ENCODE measurements around the gene WFDC1. TPM values are rescaled to one million over a fixed set of nuclear protein-coding genes. Genes with fewer than 3 reads are reported as not detected.

The WFDC1 gene
- total RNA-seq, 2 donors from 2014 or later, result 0.78 to 2.3 TPM

DNA sequence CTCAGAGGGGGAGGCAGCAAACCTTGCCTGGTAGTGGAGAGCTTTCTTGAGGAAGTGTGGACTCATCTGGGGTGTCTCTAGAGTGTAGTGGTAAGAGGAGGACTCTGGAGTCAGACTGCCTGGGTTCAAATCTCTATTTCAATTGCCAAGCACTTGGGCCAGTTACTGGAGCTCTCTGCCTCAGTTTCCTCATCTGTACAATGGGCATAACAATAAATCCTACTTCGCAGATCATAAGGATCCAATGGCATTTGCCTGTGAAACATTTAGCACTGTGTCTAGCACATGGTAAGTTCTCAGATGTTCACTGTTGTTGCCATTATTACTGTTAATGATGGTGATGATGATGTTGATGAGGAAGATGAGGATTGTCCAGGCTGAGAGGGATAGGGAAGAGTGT, 23.6 kb upstream of the WFDC1 start:
- DNase-seq, result no peak
- no peak for TF ChIP-seq POLR2A (IDR thresholded peaks at IDR 0.05)
- TF ChIP-seq, protein P1, sequence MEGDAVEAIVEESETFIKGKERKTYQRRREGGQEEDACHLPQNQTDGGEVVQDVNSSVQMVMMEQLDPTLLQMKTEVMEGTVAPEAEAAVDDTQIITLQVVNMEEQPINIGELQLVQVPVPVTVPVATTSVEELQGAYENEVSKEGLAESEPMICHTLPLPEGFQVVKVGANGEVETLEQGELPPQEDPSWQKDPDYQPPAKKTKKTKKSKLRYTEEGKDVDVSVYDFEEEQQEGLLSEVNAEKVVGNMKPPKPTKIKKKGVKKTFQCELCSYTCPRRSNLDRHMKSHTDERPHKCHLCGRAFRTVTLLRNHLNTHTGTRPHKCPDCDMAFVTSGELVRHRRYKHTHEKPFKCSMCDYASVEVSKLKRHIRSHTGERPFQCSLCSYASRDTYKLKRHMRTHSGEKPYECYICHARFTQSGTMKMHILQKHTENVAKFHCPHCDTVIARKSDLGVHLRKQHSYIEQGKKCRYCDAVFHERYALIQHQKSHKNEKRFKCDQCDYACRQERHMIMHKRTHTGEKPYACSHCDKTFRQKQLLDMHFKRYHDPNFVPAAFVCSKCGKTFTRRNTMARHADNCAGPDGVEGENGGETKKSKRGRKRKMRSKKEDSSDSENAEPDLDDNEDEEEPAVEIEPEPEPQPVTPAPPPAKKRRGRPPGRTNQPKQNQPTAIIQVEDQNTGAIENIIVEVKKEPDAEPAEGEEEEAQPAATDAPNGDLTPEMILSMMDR (IDR thresholded peaks at IDR 0.05), result no peak
- H3K4me3 ChIP-seq, result no peak overlapping the region

DNA sequence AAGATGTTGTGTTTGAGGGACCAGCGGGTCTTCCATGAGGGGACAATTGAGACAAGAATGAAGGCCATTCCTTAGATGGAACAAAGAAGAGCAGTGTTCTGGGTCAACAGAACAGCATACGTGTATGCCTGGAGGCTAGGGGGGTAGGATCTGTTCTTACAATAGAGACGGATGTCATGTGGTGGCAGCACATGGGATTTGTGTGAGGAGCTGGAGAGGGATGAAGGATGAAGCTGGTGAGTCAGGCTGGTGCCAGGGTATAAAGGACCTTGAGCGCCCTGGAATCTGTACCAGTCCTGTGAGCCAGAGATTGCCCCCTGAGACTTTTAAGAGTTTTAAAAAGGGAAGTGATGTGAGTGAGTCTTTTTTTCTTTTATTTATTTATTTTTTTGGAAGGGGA, 22.8 kb upstream of the WFDC1 start:
- Histone ChIP-seq H3K4me3 (no peak overlapping the region), H3K36me3 (replicated peaks in 1 of 2; ENCODE audit: insufficient read depth in 1 of 2, low read depth in 2 of 2) (no peaks in the 10 kb centered on the region), H3K27me3 (peaks cover 0 to 5% of the 10 kb centered on the region in 2 donors), H3K9me3 (no peaks in the 10 kb centered on the region), H3K27ac (no peak overlapping the region), H3K4me1 (no peaks in the 10 kb centered on the region)
- WGBS, 2 donors, result 57 to 58% methylated on average over 4 of the region's 4 CpGs
- intact Hi-C loops (cut with DNase I), result no loop called here
- DNase-seq (no peak), ATAC-seq (no peak)
- TF ChIP-seq POLR2A (IDR thresholded peaks at IDR 0.05), result no peak
- TF ChIP-seq, protein P1 (IDR thresholded peaks at IDR 0.05), result no peak

More for the DNA sequence above, 23.6 kb upstream of the WFDC1 start:
- Histone ChIP-seq H3K27me3 (peaks cover 0 to 9% of the 10 kb centered on the region in 2 donors), H3K27ac (no peak overlapping the region), H3K4me1 (no peaks in the 10 kb centered on the region), H3K36me3 (replicated peaks in 1 of 2; ENCODE audit: insufficient read depth in 1 of 2, low read depth in 2 of 2) (no peaks in the 10 kb centered on the region), H3K9me3 (no peaks in the 10 kb centered on the region)
- intact Hi-C loops (cut with DNase I), result no loop called here
- WGBS, 2 donors, result 41 to 50% methylated on average over 1 of the region's 1 CpG
- no peak for ATAC-seq

DNA sequence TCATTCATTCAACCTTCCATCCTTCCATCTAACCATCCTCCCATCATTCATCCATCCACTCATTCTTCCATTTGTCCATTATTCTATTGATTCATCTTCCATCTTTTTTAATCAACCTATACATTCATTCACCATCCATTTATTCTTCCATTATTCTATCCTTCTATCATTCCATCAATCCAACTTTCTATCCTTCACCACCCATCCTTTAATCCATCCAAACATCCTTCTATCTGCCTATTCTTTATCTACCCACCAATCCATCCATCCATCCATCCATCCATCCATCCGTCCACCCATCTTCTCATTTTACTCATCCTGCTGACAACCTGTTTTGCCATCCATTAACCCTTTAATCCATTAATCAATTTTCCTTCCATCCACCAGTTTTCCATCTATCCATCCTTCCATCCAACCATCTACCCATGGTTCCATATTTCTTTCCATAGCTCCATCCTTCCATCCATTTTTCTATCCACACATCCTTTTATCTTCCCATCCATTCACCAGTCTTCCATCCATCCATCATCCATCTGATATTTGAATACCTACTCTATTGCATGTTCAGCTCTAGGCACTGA, 21.8 kb upstream of the WFDC1 start:
- no peak for TF ChIP-seq POLR2A (IDR thresholded peaks at IDR 0.05)
- TF ChIP-seq, protein P1 (IDR thresholded peaks at IDR 0.05), result no peak
- Histone ChIP-seq H3K27ac (no peak overlapping the region), H3K36me3 (replicated peaks in 1 of 2; ENCODE audit: insufficient read depth in 1 of 2, low read depth in 2 of 2) (no peaks in the 10 kb centered on the region), H3K9me3 (no peaks in the 10 kb centered on the region), H3K27me3 (no peaks in the 10 kb centered on the region), H3K4me3 (no peak overlapping the region), H3K4me1 (no peaks in the 10 kb centered on the region)
- DNase-seq (no peak), ATAC-seq (no peak)
- WGBS, 2 donors, result 48 to 71% methylated on average over 1 of the region's 1 CpG
- intact Hi-C loops (cut with DNase I), result no loop called here

DNA sequence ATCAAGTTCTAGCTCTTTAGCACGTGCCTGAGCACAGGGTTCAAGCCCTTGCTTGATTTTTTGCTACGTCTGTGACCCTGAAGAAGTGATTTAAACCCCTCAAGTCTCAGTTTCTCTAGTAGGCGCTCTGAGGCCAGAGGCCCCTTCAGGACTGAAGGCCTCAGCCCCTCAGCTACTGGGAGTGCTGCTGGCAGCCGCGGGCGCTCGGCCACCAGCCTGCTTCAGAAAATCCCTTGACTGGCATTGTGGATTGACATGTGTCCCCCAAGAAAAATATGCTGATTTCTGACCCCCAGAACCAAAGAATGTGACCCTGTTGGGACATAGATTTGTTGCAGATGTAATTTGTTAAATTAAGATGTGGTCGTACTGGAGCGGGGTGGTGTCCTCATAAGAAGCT, 20.2 kb upstream of the WFDC1 start:
- no peaks in the 10 kb centered on the region for H3K4me1 ChIP-seq
- H3K27me3 ChIP-seq, result no peaks in the 10 kb centered on the region
- intact Hi-C loops (cut with DNase I), result no loop called here
- H3K27ac ChIP-seq, result no peak overlapping the region
- no peak overlapping the region for H3K4me3 ChIP-seq
- no peaks in the 10 kb centered on the region for H3K9me3 ChIP-seq
- no peaks in the 10 kb centered on the region for H3K36me3 ChIP-seq (replicated peaks in 1 of 2; ENCODE audit: insufficient read depth in 1 of 2, low read depth in 2 of 2)
- TF ChIP-seq POLR2A (IDR thresholded peaks at IDR 0.05), result no peak
- TF ChIP-seq, protein P1 (IDR thresholded peaks at IDR 0.05), result no peak
- WGBS, 2 donors, result 86 to 95% methylated on average over 4 to 9 of the region's 9 CpGs
- DNase-seq, result no peak
- ATAC-seq, result no peak

DNA sequence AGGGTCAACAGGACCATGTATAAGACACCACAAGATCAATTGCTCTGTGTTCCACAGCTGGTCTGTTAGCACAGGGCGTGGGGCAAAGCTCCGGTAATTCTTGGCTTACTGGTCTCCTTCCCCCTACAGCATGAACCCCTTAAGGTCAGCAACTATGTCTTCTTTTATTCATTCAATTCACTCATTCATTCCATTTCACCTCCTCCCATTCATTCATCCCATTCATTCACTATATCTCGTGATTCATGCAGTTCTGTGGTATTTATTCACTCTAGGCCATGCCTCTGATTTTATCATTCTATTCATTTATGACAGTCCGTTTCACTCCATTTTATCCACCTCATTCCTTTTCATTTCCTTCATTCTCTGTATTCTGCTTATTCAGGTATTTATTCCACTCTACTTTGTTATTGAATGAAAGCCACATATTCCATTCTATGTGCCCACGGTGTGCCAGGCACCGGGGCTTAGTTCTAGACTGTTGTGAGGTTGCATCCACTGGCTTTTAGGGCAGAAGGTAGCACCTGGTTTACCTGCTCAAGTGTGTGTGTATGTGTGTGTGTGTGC, 19.0 kb upstream of the WFDC1 start:
- TF ChIP-seq, protein P1 (IDR thresholded peaks at IDR 0.05), result no peak
- no peak for TF ChIP-seq POLR2A (IDR thresholded peaks at IDR 0.05)
- WGBS, 2 donors, result 65 to 72% methylated on average over 6 of the region's 6 CpGs
- intact Hi-C loops (cut with DNase I), result no loop called here
- Histone ChIP-seq H3K27me3 (no peaks in the 10 kb centered on the region), H3K4me3 (no peak overlapping the region), H3K27ac (no peak overlapping the region), H3K36me3 (replicated peaks in 1 of 2; ENCODE audit: insufficient read depth in 1 of 2, low read depth in 2 of 2) (no peaks in the 10 kb centered on the region), H3K4me1 (no peaks in the 10 kb centered on the region), H3K9me3 (no peaks in the 10 kb centered on the region)
- ATAC-seq (no peak), DNase-seq (no peak)
